ENCODE results near the gene POMGNT2.

- TF ChIP-seq, protein P1, sequence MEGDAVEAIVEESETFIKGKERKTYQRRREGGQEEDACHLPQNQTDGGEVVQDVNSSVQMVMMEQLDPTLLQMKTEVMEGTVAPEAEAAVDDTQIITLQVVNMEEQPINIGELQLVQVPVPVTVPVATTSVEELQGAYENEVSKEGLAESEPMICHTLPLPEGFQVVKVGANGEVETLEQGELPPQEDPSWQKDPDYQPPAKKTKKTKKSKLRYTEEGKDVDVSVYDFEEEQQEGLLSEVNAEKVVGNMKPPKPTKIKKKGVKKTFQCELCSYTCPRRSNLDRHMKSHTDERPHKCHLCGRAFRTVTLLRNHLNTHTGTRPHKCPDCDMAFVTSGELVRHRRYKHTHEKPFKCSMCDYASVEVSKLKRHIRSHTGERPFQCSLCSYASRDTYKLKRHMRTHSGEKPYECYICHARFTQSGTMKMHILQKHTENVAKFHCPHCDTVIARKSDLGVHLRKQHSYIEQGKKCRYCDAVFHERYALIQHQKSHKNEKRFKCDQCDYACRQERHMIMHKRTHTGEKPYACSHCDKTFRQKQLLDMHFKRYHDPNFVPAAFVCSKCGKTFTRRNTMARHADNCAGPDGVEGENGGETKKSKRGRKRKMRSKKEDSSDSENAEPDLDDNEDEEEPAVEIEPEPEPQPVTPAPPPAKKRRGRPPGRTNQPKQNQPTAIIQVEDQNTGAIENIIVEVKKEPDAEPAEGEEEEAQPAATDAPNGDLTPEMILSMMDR (IDR thresholded peaks at IDR 0.05): no peak
- no peak for TF ChIP-seq POLR2A (IDR thresholded peaks at IDR 0.05; ENCODE audit: low read depth)
- TF ChIP-seq POLR2AphosphoS5 (IDR thresholded peaks at IDR 0.05): no peak
- TF ChIP-seq EP300 (IDR thresholded peaks at IDR 0.05): no peak
Observed at GRCh38 chr3:43097400-43098080, 8.3 kb downstream of the POMGNT2 start.

Measured in esophagus muscularis mucosa (tissue), 4 donors.